Erythroblast (primary cell): Measurements from ENCODE around the gene RGS14.

ENCODE experiments used
- DNase-seq, 2 experiments: peaks; one replicate each; lab custom pipeline; 2025; lab: John Stamatoyannopoulos, UW
- GATA1 ChIP-seq: IDR thresholded peaks from 2 replicates; pipeline ENCODE4 v1.6.1; 2011; ENCODE audit warnings: low read depth, mild to moderate bottlenecking, control low read depth, low read length, moderate library complexity
- POLR2A ChIP-seq: IDR thresholded peaks from 2 replicates; pipeline ENCODE4 v1.6.1; 2011; ENCODE audit warnings: mild to moderate bottlenecking, low read length

The RGS14 gene

GRCh38 chr5:177357459-177358351, at the start of gene RGS14:
RGS14 (plus strand) TSS chr5:177357924; CDS start chr5:177358025, 101 bp downstream.
- DNase-seq = peak; percentile 51 to 65
- TF ChIP-seq GATA1 (no peak), POLR2A (peak; percentile 74)

GRCh38 chr5:177308740-177309139, 49.0 kb upstream of the RGS14 start:
- DNase-seq = no peak
- TF ChIP-seq POLR2A = no peak

- DNase-seq = peak; percentile 86 to 92
- TF ChIP-seq POLR2A (no peak), GATA1 (no peak)
Measured at GRCh38 chr5:177309351-177310191, 48.2 kb upstream of the RGS14 start.

GRCh38 chr5:177310332-177310731, 47.4 kb upstream of the RGS14 start:
- no peak for DNase-seq
- TF ChIP-seq POLR2A (no peak), GATA1 (no peak)

GRCh38 chr5:177310757-177311391, 46.9 kb upstream of the RGS14 start:
- TF ChIP-seq GATA1 = no peak
- TF ChIP-seq POLR2A = no peak
- DNase-seq = peak; percentile 72 to 74

GRCh38 chr5:177311392-177311722, 46.4 kb upstream of the RGS14 start:
- DNase-seq = peak in 1 of 2 experiments; percentile 69

GRCh38 chr5:177311723-177312648, 45.7 kb upstream of the RGS14 start, which contains the start of gene MXD3:
MXD3 (minus strand) TSS chr5:177311898; CDS start chr5:177311830, 68 bp downstream.
- peak; percentile 99 for DNase-seq
- TF ChIP-seq POLR2A = peak; percentile 25
- TF ChIP-seq GATA1 = no peak

More at GRCh38 chr5:177311392-177311722, 46.4 kb upstream of the RGS14 start:
- TF ChIP-seq POLR2A (no peak), GATA1 (no peak)

GRCh38 chr5:177312649-177313181, 45.0 kb upstream of the RGS14 start:
- TF ChIP-seq GATA1 = no peak
- peak; percentile 77 for TF ChIP-seq POLR2A
- peak; percentile 81 to 87 for DNase-seq

- TF ChIP-seq GATA1 = no peak
- no peak for TF ChIP-seq POLR2A
- no peak for DNase-seq
Measured at GRCh38 chr5:177313561-177314259, 44.0 kb upstream of the RGS14 start.

- no peak for TF ChIP-seq POLR2A
- no peak for TF ChIP-seq GATA1
- no peak for DNase-seq
Measured at GRCh38 chr5:177314376-177315342, 43.1 kb upstream of the RGS14 start.

GRCh38 chr5:177315411-177315810, 42.3 kb upstream of the RGS14 start:
- TF ChIP-seq POLR2A = no peak
- TF ChIP-seq GATA1 = no peak
- no peak for DNase-seq
